HUES48 (cell line): ENCODE results near the gene MC4R.

Source experiments
- H3K27ac ChIP-seq: one replicate; pipeline ENCODE4 v1.7.0; 2013; ENCODE audit warnings: low read depth, low read length, inconsistent platforms
- H3K27me3 ChIP-seq: 2 replicates; pipeline ENCODE4 v1.6.1; 2013; ENCODE audit warnings: mild to moderate bottlenecking, low read length; ENCODE audit not compliant: control insufficient read depth, insufficient read depth
- H3K36me3 ChIP-seq: 2 replicates; pipeline ENCODE4 v1.6.1; 2013; ENCODE audit warnings: low read length; ENCODE audit not compliant: control insufficient read depth, insufficient read depth
- H3K4me1 ChIP-seq: 2 replicates; pipeline ENCODE4 v1.6.1; 2013; ENCODE audit warnings: mild to moderate bottlenecking, low read length; ENCODE audit not compliant: control insufficient read depth, insufficient read depth
- H3K4me3 ChIP-seq: 2 replicates; pipeline ENCODE4 v1.5.1; 2013; ENCODE audit warnings: mild to moderate bottlenecking, low read depth, low read length
- H3K9ac ChIP-seq: 2 replicates; pipeline ENCODE4 v1.6.1; 2013; ENCODE audit warnings: mild to moderate bottlenecking, low read depth, low read length, moderate library complexity
- H3K9me3 ChIP-seq: 2 replicates; pipeline ENCODE4 v1.6.1; 2013; ENCODE audit warnings: low read length; ENCODE audit not compliant: control insufficient read depth, insufficient read depth

MC4R gene

GRCh38 chr18:60385693-60386092 lies 13.1 kb upstream of the MC4R start:
- no peak overlapping the region for H3K27ac ChIP-seq

GRCh38 chr18:60383893-60384292 lies 11.3 kb upstream of the MC4R start:
- Histone ChIP-seq H3K4me1 (no peaks in the 10 kb centered on the region), H3K9me3 (no peaks in the 10 kb centered on the region), H3K4me3 (no peak overlapping the region), H3K27ac (no peak overlapping the region), H3K36me3 (no peaks in the 10 kb centered on the region), H3K27me3 (no peaks in the 10 kb centered on the region), H3K9ac (no peak overlapping the region)

More at GRCh38 chr18:60385693-60386092, 13.1 kb upstream of the MC4R start:
- no peaks in the 10 kb centered on the region for H3K9me3 ChIP-seq
- no peaks in the 10 kb centered on the region for H3K4me1 ChIP-seq
- H3K27me3 ChIP-seq: no peaks in the 10 kb centered on the region
- H3K36me3 ChIP-seq: no peaks in the 10 kb centered on the region
- no peak overlapping the region for H3K9ac ChIP-seq
- H3K4me3 ChIP-seq: no peak overlapping the region

GRCh38 chr18:60377778-60378469 lies 5.3 kb upstream of the MC4R start:
- no peaks in the 10 kb centered on the region for H3K27me3 ChIP-seq
- H3K4me1 ChIP-seq: peaks cover 4% of the 10 kb centered on the region
- no peaks in the 10 kb centered on the region for H3K36me3 ChIP-seq
- H3K27ac ChIP-seq: no peak overlapping the region
- no peak overlapping the region for H3K4me3 ChIP-seq
- no peaks in the 10 kb centered on the region for H3K9me3 ChIP-seq
- no peak overlapping the region for H3K9ac ChIP-seq

- Histone ChIP-seq H3K36me3 (no peaks in the 10 kb centered on the region), H3K4me3 (no peak overlapping the region), H3K27ac (no peak overlapping the region), H3K9me3 (no peaks in the 10 kb centered on the region), H3K27me3 (no peaks in the 10 kb centered on the region), H3K9ac (no peak overlapping the region), H3K4me1 (peaks cover 9% of the 10 kb centered on the region)
These were observed 443 bp downstream of the MC4R start for GRCh38 chr18:60372132-60372531.

- no peaks in the 10 kb centered on the region for H3K36me3 ChIP-seq
- H3K9me3 ChIP-seq: no peaks in the 10 kb centered on the region
- H3K27ac ChIP-seq: no peak overlapping the region
- H3K4me1 ChIP-seq: peaks cover 6% of the 10 kb centered on the region; the same call in 1 of the 2 replicates
- H3K27me3 ChIP-seq: no peaks in the 10 kb centered on the region
- no peak overlapping the region for H3K4me3 ChIP-seq
- H3K9ac ChIP-seq: no peak overlapping the region
These were observed 14.1 kb downstream of the MC4R start for GRCh38 chr18:60358516-60358915.

- H3K27me3 ChIP-seq: no peaks in the 10 kb centered on the region
- peaks cover 4% of the 10 kb centered on the region; the same call in 1 of the 2 replicates for H3K4me1 ChIP-seq
- no peak overlapping the region for H3K9ac ChIP-seq
- no peak overlapping the region for H3K4me3 ChIP-seq
- H3K9me3 ChIP-seq: no peaks in the 10 kb centered on the region
- H3K36me3 ChIP-seq: no peaks in the 10 kb centered on the region
- no peak overlapping the region for H3K27ac ChIP-seq
These were observed 21.6 kb downstream of the MC4R start for GRCh38 chr18:60350941-60351340.

- Histone ChIP-seq H3K36me3 (no peaks in the 10 kb centered on the region), H3K9me3 (no peaks in the 10 kb centered on the region), H3K9ac (no peak overlapping the region), H3K27me3 (no peaks in the 10 kb centered on the region), H3K4me1 (peaks cover 4% of the 10 kb centered on the region; the same call in 1 of the 2 replicates), H3K4me3 (no peak overlapping the region), H3K27ac (no peak overlapping the region)
These were observed 22.4 kb downstream of the MC4R start for GRCh38 chr18:60350150-60350549.

GRCh38 chr18:60347526-60348045 lies 25.0 kb downstream of the MC4R start:
- H3K4me1 ChIP-seq: peaks cover 14% of the 10 kb centered on the region
- H3K27me3 ChIP-seq: no peaks in the 10 kb centered on the region
- H3K9me3 ChIP-seq: no peaks in the 10 kb centered on the region
- no peaks in the 10 kb centered on the region for H3K36me3 ChIP-seq
- H3K4me3 ChIP-seq: no peak overlapping the region
- H3K9ac ChIP-seq: no peak overlapping the region
- H3K27ac ChIP-seq: no peak overlapping the region

GRCh38 chr18:60339018-60339417 lies 33.6 kb downstream of the MC4R start:
- H3K4me1 ChIP-seq: peaks cover 18% of the 10 kb centered on the region
- no peaks in the 10 kb centered on the region for H3K36me3 ChIP-seq
- H3K4me3 ChIP-seq: no peak overlapping the region
- H3K9me3 ChIP-seq: no peaks in the 10 kb centered on the region
- H3K27ac ChIP-seq: no peak overlapping the region
- no peak overlapping the region for H3K9ac ChIP-seq
- no peaks in the 10 kb centered on the region for H3K27me3 ChIP-seq

GRCh38 chr18:60331890-60332289 lies 40.7 kb downstream of the MC4R start:
- Histone ChIP-seq H3K9ac (no peak overlapping the region), H3K9me3 (peaks cover 5% of the 10 kb centered on the region; the same call in 1 of the 2 replicates), H3K27ac (no peak overlapping the region), H3K4me1 (0 out of 2 replicates have a peak, but pooled peaks cover 3% of the 10 kb centered on the region), H3K36me3 (no peaks in the 10 kb centered on the region), H3K4me3 (no peak overlapping the region), H3K27me3 (no peaks in the 10 kb centered on the region)

- no peak overlapping the region for H3K4me3 ChIP-seq
- H3K9me3 ChIP-seq: peaks cover 5% of the 10 kb centered on the region; the same call in 1 of the 2 replicates
- no peaks in the 10 kb centered on the region for H3K36me3 ChIP-seq
- no peaks in the 10 kb centered on the region for H3K4me1 ChIP-seq
- no peak overlapping the region for H3K27ac ChIP-seq
- no peak overlapping the region for H3K9ac ChIP-seq
- no peaks in the 10 kb centered on the region for H3K27me3 ChIP-seq
These were observed 43.4 kb downstream of the MC4R start for GRCh38 chr18:60329131-60329530.
